Ishikawa (cell line): ENCODE data around the gene DKK3.

Source experiments
- CEBPB ChIP-seq: IDR thresholded peaks from 2 replicates; pipeline ENCODE4 v1.6.1; 2012
- EP300 ChIP-seq: IDR thresholded peaks from 2 replicates; pipeline ENCODE4 v1.6.1; 2012; ENCODE audit warnings: borderline replicate concordance
- MAX ChIP-seq: IDR thresholded peaks from 2 replicates; pipeline ENCODE4 v1.6.1; 2012
- RAD21 ChIP-seq: IDR thresholded peaks from 2 replicates; pipeline ENCODE4 v1.6.1; 2012; ENCODE audit warnings: low read depth
- TAF1 ChIP-seq: IDR thresholded peaks from 2 replicates; pipeline ENCODE4 v1.6.1; 2012; ENCODE audit warnings: low read depth, mild to moderate bottlenecking

GRCh38 chr11:11978098-11978637, 30.3 kb downstream of the DKK3 start:
- TF ChIP-seq RAD21 = no peak
- TF ChIP-seq CEBPB = no peak
- TF ChIP-seq TAF1 = no peak
- no peak for TF ChIP-seq MAX
- no peak for TF ChIP-seq EP300
